Brain microvascular endothelial cell (primary cell): ENCODE data around the gene ST8SIA6.
A peak's percentile ranks its signal among the peaks of the same experiment; 100 is the strongest.

Experiments used
- DNase-seq: peaks from one replicate; pipeline ENCODE4 v3.0.0-alpha.2; 2020
- H3K27ac ChIP-seq: fragments of 250-450 bp; sonication (Bioruptor Pico); 2 replicates; pipeline ENCODE4 v1.5.1; 2020; ENCODE audit warnings: mild to moderate bottlenecking, moderate library complexity
- H3K27me3 ChIP-seq: fragments of 250-450 bp; sonication (Bioruptor Pico); replicated peaks from 2 replicates; pipeline ENCODE4 v1.5.1; 2020; ENCODE audit warnings: mild to moderate bottlenecking
- H3K36me3 ChIP-seq: fragments of 250-450 bp; sonication (Bioruptor Pico); replicated peaks from 2 replicates; pipeline ENCODE4 v1.5.1; 2020; ENCODE audit warnings: mild to moderate bottlenecking
- H3K4me3 ChIP-seq: 2 replicates; pipeline ENCODE4 v1.5.1; 2011; ENCODE audit warnings: low read depth, mild to moderate bottlenecking, control low read depth, low read length, moderate library complexity
- CTCF ChIP-seq: IDR thresholded peaks from 2 replicates; pipeline ENCODE4 v1.5.1; 2011; ENCODE audit warnings: low read depth, mild to moderate bottlenecking, moderate library complexity, low read length, control low read depth, inconsistent platforms; ENCODE audit errors: missing control alignments
- in situ Hi-C: cut with HindIII; loops from 2 replicates; pipeline ENCODE4 v1.10.0; 2017; ENCODE audit warnings: low sequenced_read_pairs, low pct_ligation_motif_present

Gene ST8SIA6

GRCh38 chr10:17353568-17354300 lies 100.7 kb downstream of the ST8SIA6 start:
- Histone ChIP-seq H3K27ac (no peak overlapping the region), H3K4me3 (no peak overlapping the region), H3K36me3 (no peaks in the 10 kb centered on the region), H3K27me3 (no peaks in the 10 kb centered on the region)
- no peak for TF ChIP-seq CTCF
- DNase-seq: no peak
- in situ Hi-C loops: no loop called here

- Histone ChIP-seq H3K36me3 (no peaks in the 10 kb centered on the region), H3K4me3 (no peak overlapping the region), H3K27ac (no peak overlapping the region), H3K27me3 (no peaks in the 10 kb centered on the region)
- no peak for TF ChIP-seq CTCF
- in situ Hi-C loops: no loop called here
- no peak for DNase-seq
These were observed 101.8 kb downstream of the ST8SIA6 start for GRCh38 chr10:17352583-17352982.

GRCh38 chr10:17351506-17351905 lies 102.9 kb downstream of the ST8SIA6 start:
- H3K4me3 ChIP-seq: no peak overlapping the region
- no peak overlapping the region for H3K27ac ChIP-seq
- H3K36me3 ChIP-seq: no peaks in the 10 kb centered on the region
- in situ Hi-C loops: no loop called here
- no peak for TF ChIP-seq CTCF
- H3K27me3 ChIP-seq: no peaks in the 10 kb centered on the region
- DNase-seq: no peak

GRCh38 chr10:17349717-17350116 lies 104.7 kb downstream of the ST8SIA6 start:
- DNase-seq: no peak
- in situ Hi-C loops: no loop called here
- H3K4me3 ChIP-seq: no peak overlapping the region

GRCh38 chr10:17348501-17349349 lies 105.7 kb downstream of the ST8SIA6 start:
- peak; percentile 89 for DNase-seq
- H3K27ac ChIP-seq: peak overlapping the region; percentile 70
- H3K36me3 ChIP-seq: no peaks in the 10 kb centered on the region
- H3K4me3 ChIP-seq: peak overlapping the region; percentile 43
- no peaks in the 10 kb centered on the region for H3K27me3 ChIP-seq
- TF ChIP-seq CTCF: no peak
- in situ Hi-C loops: no loop called here

More at GRCh38 chr10:17349717-17350116, 104.7 kb downstream of the ST8SIA6 start:
- H3K36me3 ChIP-seq: no peaks in the 10 kb centered on the region
- no peak for TF ChIP-seq CTCF
- no peaks in the 10 kb centered on the region for H3K27me3 ChIP-seq
- no peak overlapping the region for H3K27ac ChIP-seq
